ENCODE measurements around the gene EIF2B4.
"Not testable (repeated sequence)": the region's sequence is repeated elsewhere in the genome, so short reads cannot be mapped to it uniquely, and the experiment has no call there.

The EIF2B4 gene

DNA sequence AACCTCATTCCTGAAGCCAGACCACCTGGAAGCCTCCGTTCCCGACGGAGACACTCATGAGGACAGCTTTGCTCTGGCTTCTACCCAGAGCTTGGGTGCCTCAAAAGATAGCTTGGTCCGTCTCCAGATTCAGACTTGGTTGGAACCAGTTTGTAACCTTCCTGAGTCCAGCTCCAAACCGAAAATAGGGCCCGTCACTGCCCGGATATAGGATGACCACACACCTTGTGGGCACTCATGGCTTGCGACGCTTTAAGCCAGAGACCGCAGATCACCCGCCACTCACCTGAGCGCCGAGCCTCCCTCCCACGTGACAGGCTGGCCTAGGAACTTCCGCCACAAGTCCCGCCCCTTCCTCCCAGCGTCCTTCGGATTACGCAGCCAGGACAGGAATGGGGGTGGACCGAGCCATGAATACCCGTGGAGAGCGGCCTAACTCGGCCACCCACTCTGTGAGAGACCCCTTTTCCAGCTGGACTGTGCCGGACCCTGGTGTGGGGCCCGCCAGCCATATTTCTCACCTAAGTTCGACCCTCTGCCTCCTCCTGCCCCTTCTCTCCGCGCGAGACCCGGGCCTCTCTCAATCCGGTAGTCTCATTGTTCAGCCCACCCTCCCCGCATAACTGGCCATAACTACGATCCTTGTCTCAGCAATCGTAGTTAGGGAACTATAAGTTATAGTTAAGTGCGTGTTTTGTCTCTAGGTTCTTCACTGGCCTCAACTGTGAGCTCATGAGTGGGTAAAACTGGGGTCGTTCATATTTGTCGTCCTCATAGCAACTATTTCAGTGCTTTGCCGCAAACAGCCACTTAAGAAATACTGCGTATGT, 47.2 kb downstream of the EIF2B4 start, which contains the start of gene MPV17:
TSS of gene MPV17 (minus strand) at position 332 of the 830 bp plus-strand sequence. CDS start 580 bp downstream, outside the sequence.
- peaks cover 5% of the 10 kb centered on the region for H3K36me3 ChIP-seq (ENCODE audit: low read depth)
- no peaks in the 10 kb centered on the region for H3K9me3 ChIP-seq (ENCODE audit: severe bottlenecking)
- H3K4me3 ChIP-seq (ENCODE audit: severe bottlenecking) = peak within 1 kb of the TSS; percentile 70
- peak within 1 kb of the TSS; percentile 85 for H3K27ac ChIP-seq (ENCODE audit: poor library complexity, severe bottlenecking)
- no peaks in the 10 kb centered on the region for H3K27me3 ChIP-seq (ENCODE audit: insufficient read depth, poor library complexity, severe bottlenecking)
- ATAC-seq (ENCODE audit: low read depth) = peak; percentile 79
- DNase-seq (ENCODE audit: low spot score) = peak; percentile 93
- TF ChIP-seq, protein P1, sequence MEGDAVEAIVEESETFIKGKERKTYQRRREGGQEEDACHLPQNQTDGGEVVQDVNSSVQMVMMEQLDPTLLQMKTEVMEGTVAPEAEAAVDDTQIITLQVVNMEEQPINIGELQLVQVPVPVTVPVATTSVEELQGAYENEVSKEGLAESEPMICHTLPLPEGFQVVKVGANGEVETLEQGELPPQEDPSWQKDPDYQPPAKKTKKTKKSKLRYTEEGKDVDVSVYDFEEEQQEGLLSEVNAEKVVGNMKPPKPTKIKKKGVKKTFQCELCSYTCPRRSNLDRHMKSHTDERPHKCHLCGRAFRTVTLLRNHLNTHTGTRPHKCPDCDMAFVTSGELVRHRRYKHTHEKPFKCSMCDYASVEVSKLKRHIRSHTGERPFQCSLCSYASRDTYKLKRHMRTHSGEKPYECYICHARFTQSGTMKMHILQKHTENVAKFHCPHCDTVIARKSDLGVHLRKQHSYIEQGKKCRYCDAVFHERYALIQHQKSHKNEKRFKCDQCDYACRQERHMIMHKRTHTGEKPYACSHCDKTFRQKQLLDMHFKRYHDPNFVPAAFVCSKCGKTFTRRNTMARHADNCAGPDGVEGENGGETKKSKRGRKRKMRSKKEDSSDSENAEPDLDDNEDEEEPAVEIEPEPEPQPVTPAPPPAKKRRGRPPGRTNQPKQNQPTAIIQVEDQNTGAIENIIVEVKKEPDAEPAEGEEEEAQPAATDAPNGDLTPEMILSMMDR (IDR thresholded peaks at IDR 0.05; ENCODE audit: poor library complexity, severe bottlenecking) = no peak
- peaks cover 13% of the 10 kb centered on the region for H3K4me1 ChIP-seq (ENCODE audit: insufficient read depth, poor library complexity, severe bottlenecking)

DNA sequence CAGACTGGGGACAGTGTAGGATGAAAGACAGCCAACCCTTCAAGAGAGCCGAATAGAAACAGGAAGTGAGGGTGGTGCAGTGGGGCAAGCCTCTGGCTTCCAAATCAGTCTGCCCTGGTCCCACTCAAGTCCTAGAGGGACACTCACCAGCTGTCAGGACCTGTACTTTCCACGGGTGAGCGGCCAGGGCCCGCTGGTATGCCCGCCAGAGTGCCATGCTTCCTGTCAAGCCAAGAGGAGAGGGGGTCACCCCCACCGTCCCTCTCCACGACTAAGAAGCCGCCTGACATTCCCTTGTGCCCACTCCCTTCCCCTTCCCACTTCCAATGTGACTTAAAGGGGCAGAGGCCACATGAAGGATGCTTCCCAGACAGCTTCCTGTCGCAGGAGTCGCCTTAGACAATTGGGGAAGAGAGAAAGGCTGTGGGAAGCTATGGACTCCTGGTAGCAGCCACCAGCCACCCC, 47.8 kb downstream of the EIF2B4 start:
- Histone ChIP-seq H3K4me3 (ENCODE audit: severe bottlenecking) (peak overlapping the region; percentile 70), H3K36me3 (ENCODE audit: low read depth) (no peaks in the 10 kb centered on the region; the same call in 1 of the 2 replicates), H3K9me3 (ENCODE audit: severe bottlenecking) (no peaks in the 10 kb centered on the region), H3K27me3 (ENCODE audit: insufficient read depth, poor library complexity, severe bottlenecking) (no peaks in the 10 kb centered on the region), H3K27ac (ENCODE audit: poor library complexity, severe bottlenecking) (peak overlapping the region; percentile 85), H3K4me1 (ENCODE audit: insufficient read depth, poor library complexity, severe bottlenecking) (peaks cover 13% of the 10 kb centered on the region)
- TF ChIP-seq, protein P1 (IDR thresholded peaks at IDR 0.05; ENCODE audit: poor library complexity, severe bottlenecking) = no peak
- DNase-seq (ENCODE audit: low spot score) = no peak
- ATAC-seq (ENCODE audit: low read depth) = no peak; the same call in 2 of the 3 replicates

GRCh38 chr2:27320958-27321543, 49.1 kb downstream of the EIF2B4 start:
- DNase-seq (ENCODE audit: low spot score) = peak; percentile 96

GRCh38 chr2:27319839-27320238, 50.3 kb downstream of the EIF2B4 start:
- DNase-seq (ENCODE audit: low spot score) = not testable (repeated sequence)

More at GRCh38 chr2:27320958-27321543, 49.1 kb downstream of the EIF2B4 start:
- Histone ChIP-seq H3K9me3 (ENCODE audit: severe bottlenecking) (no peaks in the 10 kb centered on the region), H3K27me3 (ENCODE audit: insufficient read depth, poor library complexity, severe bottlenecking) (no peaks in the 10 kb centered on the region), H3K27ac (ENCODE audit: poor library complexity, severe bottlenecking) (peak overlapping the region; percentile 85), H3K4me3 (ENCODE audit: severe bottlenecking) (no peak overlapping the region), H3K4me1 (ENCODE audit: insufficient read depth, poor library complexity, severe bottlenecking) (peaks cover 13% of the 10 kb centered on the region), H3K36me3 (ENCODE audit: low read depth) (no peaks in the 10 kb centered on the region)
- TF ChIP-seq, protein P1 (IDR thresholded peaks at IDR 0.05; ENCODE audit: poor library complexity, severe bottlenecking) = peak; percentile 80
- peak; percentile 85 for ATAC-seq (ENCODE audit: low read depth)

DNA sequence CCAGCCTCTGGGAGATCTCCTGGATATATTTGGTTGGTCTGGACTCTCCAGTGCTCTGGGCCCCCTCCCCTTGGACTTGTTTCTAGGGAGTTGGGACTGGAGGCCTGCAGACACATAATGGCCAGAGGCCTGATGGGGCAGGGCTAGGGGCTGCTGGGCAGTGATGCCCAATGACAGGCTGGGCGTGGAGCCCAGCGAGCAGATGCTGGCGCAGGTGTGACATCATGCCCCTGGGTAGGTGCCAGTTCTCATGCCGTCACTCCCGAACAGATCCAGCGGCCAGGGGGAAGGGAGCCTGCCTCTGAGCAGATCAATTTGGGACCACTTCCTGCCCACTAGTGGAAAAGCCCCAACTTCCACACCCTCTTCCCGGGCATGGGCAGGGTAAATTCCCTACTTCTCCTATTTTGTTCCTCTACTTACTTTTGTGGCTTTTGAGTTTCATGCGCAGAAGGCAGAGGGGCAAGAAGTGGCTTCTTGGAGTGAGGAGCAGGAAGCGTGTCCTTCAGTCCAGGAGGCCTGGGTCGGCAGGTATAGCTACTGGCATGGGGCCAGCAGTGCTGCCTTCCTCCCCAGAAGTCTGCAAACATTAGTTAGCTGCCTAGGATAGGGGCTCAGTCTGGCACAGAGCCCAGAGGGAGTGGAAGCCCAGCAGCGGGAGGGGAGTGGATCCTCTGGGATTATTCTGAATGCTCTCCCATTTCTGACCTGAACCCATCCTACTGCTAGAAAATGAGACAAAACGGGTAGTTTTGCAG, 53.3 kb downstream of the EIF2B4 start:
- H3K4me3 ChIP-seq (ENCODE audit: severe bottlenecking) = no peak overlapping the region
- no peak for ATAC-seq (ENCODE audit: low read depth)
- peaks cover 12% of the 10 kb centered on the region for H3K4me1 ChIP-seq (ENCODE audit: insufficient read depth, poor library complexity, severe bottlenecking)
- DNase-seq (ENCODE audit: low spot score) = no peak
- H3K27me3 ChIP-seq (ENCODE audit: insufficient read depth, poor library complexity, severe bottlenecking) = no peaks in the 10 kb centered on the region
- H3K9me3 ChIP-seq (ENCODE audit: severe bottlenecking) = no peaks in the 10 kb centered on the region
- TF ChIP-seq, protein P1 (IDR thresholded peaks at IDR 0.05; ENCODE audit: poor library complexity, severe bottlenecking) = no peak
- H3K27ac ChIP-seq (ENCODE audit: poor library complexity, severe bottlenecking) = no peak overlapping the region
- H3K36me3 ChIP-seq (ENCODE audit: low read depth) = no peaks in the 10 kb centered on the region

More at GRCh38 chr2:27319839-27320238, 50.3 kb downstream of the EIF2B4 start:
- H3K36me3 ChIP-seq (ENCODE audit: low read depth); H3K4me3 ChIP-seq (ENCODE audit: severe bottlenecking); H3K27me3 ChIP-seq (ENCODE audit: insufficient read depth, poor library complexity, severe bottlenecking); H3K27ac ChIP-seq (ENCODE audit: poor library complexity, severe bottlenecking); ATAC-seq (ENCODE audit: low read depth); H3K9me3 ChIP-seq (ENCODE audit: severe bottlenecking): not testable (repeated sequence)
- peaks cover 13% of the 10 kb centered on the region for H3K4me1 ChIP-seq (ENCODE audit: insufficient read depth, poor library complexity, severe bottlenecking)

Measured in RWPE2 (cell line).